Sigmoid colon (tissue), 7 donors: ENCODE results near the gene LRRC17. TPM values are rescaled to one million over a fixed set of nuclear protein-coding genes. Genes with fewer than 3 reads are reported as not detected.

ENCODE experiments used
- DNase-seq: peaks from one replicate; pipeline ENCODE4 v3.0.0-alpha.2; 2019
- H3K27ac ChIP-seq, 4 donors: fragments of 200-600 bp; sonication (generic); one replicate each; pipeline ENCODE4 v1.5.1; 2016 to 2019; ENCODE audit warnings: mild to moderate bottlenecking in 1 of 4
- H3K27me3 ChIP-seq, 3 donors: fragments of 200-600 bp; sonication (generic); one replicate each; pipeline ENCODE4 v1.5.1; 2019; ENCODE audit warnings: mild to moderate bottlenecking in 1 of 3
- H3K36me3 ChIP-seq, 4 donors: fragments of 200-600 bp; sonication (generic); one replicate each; pipeline ENCODE4 v1.5.1; 2016 to 2019
- H3K4me1 ChIP-seq, 4 donors: fragments of 200-600 bp; sonication (generic); one replicate each; pipeline ENCODE4 v1.5.1; 2017 to 2019
- H3K4me3 ChIP-seq, 4 donors: fragments of 200-600 bp; sonication (generic); one replicate each; pipeline ENCODE4 v1.5.1; 2017 to 2019; ENCODE audit warnings: mild to moderate bottlenecking in 2 of 4, moderate library complexity in 1 of 4
- H3K9me3 ChIP-seq, 4 donors: fragments of 200-600 bp in 3 of 4; sonication (generic) in 3 of 4; one replicate each; pipeline versions ENCODE4 v1.5.1 to v1.6.1; 2013 to 2019
- EP300 ChIP-seq, 4 donors: sonication (generic); formaldehyde crosslinking; IDR thresholded peaks; one replicate each; pipeline ENCODE4 v1.6.1; 2017; ENCODE audit warnings: antibody characterized with exemption in 4 of 4
- POLR2A ChIP-seq, 2 donors: fragments of 450-650 bp; IDR thresholded peaks; one replicate each; pipeline ENCODE4 v1.6.1; 2016; ENCODE audit warnings: antibody characterized with exemption in 2 of 2, mild to moderate bottlenecking in 2 of 2, moderate library complexity in 2 of 2
- POLR2AphosphoS5 ChIP-seq, 4 donors: sonication (generic); formaldehyde crosslinking; IDR thresholded peaks; one replicate each; pipeline ENCODE4 v1.6.1; 2017; ENCODE audit warnings: antibody characterized with exemption in 4 of 4
- WGBS, 2 donors: extraction: QIAGEN DNeasy Blood & Tissue Kit; methylation state at CpG; one replicate each; pipeline ENCODE4 v1.1.7; 2013; 5-methylcytosine and 5-hydroxymethylcytosine counted together
- intact Hi-C: fragments of 100-400 bp; cut with DNase I; formaldehyde crosslinking; loops from one replicate; pipeline ENCODE4 v1.15.1; 2023
- polyA plus RNA-seq, 3 donors: library from polyadenylated mRNA; stranded (reverse); fragments of 200-250 nt; gene quantifications; one replicate each; pipeline ENCODE4 v1.2.3, GENCODE V29; 2013
- total RNA-seq, 4 donors: library from RNA; depleted of rRNA; stranded (reverse); fragments of >200 nt; gene quantifications; one replicate each; pipeline ENCODE4 v1.1.0, GENCODE V29; 2016
- TF ChIP-seq, protein P1 (sequence below), 4 experiments: fragments of 450-650 bp in 3 of 4; fragments of 200-600 bp in 1 of 4; IDR thresholded peaks; one replicate each; pipeline ENCODE4 v1.5.1; 2016 to 2019; ENCODE audit warnings: antibody characterized with exemption in 4 of 4, mild to moderate bottlenecking in 3 of 4, moderate library complexity in 2 of 4
- donor health status: healthy with polysubstance abuse.
- donor health status: Bipolar disorder and iron deficiency.
- donor health status: healthy.

The LRRC17 gene
- total and polyA plus RNA-seq, 7 donors = 0.41 to 5.5 (median 1.1) TPM; not detected in 1

DNA sequence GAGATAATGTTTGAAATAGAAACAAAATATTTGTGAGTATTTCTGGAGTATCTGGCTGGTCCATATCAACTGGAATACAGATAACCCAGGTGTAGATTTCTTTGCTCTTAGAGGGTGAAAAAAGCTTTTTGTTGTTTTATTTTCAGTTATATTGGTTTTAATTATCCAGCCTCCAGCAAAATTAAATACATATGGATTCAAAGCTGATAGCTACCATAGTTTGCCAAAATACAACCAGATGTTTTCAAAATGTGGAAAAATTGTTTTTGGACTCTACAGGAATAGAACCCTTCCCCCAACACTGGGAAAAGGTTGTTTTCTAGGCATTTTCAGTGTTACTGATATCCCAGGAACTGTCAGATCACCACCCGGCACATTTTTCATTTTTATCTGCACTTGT lies 30.1 kb downstream of the LRRC17 start:
- WGBS, 2 donors = 97 to 98% methylated on average over 1 of the region's 1 CpG
- TF ChIP-seq EP300 (IDR thresholded peaks at IDR 0.05) = no peak
- no peak for TF ChIP-seq POLR2A (IDR thresholded peaks at IDR 0.05)
- TF ChIP-seq, protein P1, sequence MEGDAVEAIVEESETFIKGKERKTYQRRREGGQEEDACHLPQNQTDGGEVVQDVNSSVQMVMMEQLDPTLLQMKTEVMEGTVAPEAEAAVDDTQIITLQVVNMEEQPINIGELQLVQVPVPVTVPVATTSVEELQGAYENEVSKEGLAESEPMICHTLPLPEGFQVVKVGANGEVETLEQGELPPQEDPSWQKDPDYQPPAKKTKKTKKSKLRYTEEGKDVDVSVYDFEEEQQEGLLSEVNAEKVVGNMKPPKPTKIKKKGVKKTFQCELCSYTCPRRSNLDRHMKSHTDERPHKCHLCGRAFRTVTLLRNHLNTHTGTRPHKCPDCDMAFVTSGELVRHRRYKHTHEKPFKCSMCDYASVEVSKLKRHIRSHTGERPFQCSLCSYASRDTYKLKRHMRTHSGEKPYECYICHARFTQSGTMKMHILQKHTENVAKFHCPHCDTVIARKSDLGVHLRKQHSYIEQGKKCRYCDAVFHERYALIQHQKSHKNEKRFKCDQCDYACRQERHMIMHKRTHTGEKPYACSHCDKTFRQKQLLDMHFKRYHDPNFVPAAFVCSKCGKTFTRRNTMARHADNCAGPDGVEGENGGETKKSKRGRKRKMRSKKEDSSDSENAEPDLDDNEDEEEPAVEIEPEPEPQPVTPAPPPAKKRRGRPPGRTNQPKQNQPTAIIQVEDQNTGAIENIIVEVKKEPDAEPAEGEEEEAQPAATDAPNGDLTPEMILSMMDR (IDR thresholded peaks at IDR 0.05) = no peak
- TF ChIP-seq POLR2AphosphoS5 (IDR thresholded peaks at IDR 0.05) = no peak
- Histone ChIP-seq H3K9me3 (no peaks in the 10 kb centered on the region), H3K27me3 (no peaks in the 10 kb centered on the region), H3K4me3 (no peak overlapping the region), H3K4me1 (peaks cover 0 to 15% (median 7%) of the 10 kb centered on the region in 4 donors), H3K27ac (no peak overlapping the region), H3K36me3 (no peaks in the 10 kb centered on the region)
- intact Hi-C loops = no loop called here
- DNase-seq = no peak

DNA sequence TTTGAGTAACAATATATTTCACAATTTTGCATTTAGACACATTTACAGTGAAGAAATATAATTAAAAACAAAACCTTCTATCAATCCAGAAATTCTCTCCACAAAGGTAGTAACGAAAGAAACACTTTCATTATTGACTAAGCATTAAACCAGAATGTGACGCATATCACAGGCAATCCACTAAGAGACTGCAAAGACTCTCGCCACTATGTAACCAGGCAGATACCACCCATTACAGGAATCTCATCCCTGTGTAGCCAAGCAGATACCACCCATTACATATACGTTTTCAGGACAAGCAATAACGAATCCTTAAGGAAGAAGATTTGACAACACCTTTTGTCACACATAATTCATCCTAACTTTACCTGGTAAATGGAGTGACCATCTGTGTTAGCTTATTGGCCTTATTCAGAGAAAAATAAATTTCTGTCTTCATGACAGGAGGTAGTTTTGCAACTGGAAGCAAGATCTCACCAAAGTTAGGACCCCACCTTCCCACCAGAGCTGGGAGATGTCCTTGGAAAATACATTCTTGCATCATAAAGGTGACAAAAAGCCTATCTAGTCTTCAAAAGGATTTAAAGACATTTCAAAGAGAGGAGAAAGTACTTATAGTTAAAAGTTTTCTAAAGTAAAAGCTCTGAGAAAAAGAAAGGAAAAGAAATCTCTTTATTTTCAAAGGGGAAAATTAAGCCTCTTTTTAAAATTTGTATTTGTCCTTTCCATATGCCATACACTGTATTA lies 30.8 kb downstream of the LRRC17 start:
- H3K36me3 ChIP-seq = no peaks in the 10 kb centered on the region
- no peak for TF ChIP-seq POLR2A (IDR thresholded peaks at IDR 0.05)
- TF ChIP-seq, protein P1 (IDR thresholded peaks at IDR 0.05) = no peak
- TF ChIP-seq POLR2AphosphoS5 (IDR thresholded peaks at IDR 0.05) = no peak
- no peak for TF ChIP-seq EP300 (IDR thresholded peaks at IDR 0.05)
- no peaks in the 10 kb centered on the region for H3K27me3 ChIP-seq
- peaks cover 0 to 10% (median 5%) of the 10 kb centered on the region in 4 donors for H3K4me1 ChIP-seq
- intact Hi-C loops = no loop called here
- 86 to 87% methylated on average over 5 of the region's 5 CpGs for WGBS, 2 donors
- no peak overlapping the region for H3K4me3 ChIP-seq
- no peak for DNase-seq
- no peaks in the 10 kb centered on the region for H3K9me3 ChIP-seq
- no peak overlapping the region for H3K27ac ChIP-seq

DNA sequence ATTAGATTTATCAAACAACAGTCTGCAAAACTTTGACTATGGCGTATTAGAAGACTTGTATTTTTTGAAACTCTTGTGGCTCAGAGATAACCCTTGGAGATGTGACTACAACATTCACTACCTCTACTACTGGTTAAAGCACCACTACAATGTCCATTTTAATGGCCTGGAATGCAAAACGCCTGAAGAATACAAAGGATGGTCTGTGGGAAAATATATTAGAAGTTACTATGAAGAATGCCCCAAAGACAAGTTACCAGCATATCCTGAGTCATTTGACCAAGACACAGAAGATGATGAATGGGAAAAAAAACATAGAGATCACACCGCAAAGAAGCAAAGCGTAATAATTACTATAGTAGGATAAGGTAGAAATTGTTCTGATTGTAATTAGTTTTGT lies 31.4 kb downstream of the LRRC17 start:
- intact Hi-C loops = no loop called here
- H3K36me3 ChIP-seq = no peaks in the 10 kb centered on the region
- H3K4me1 ChIP-seq = peaks cover 0 to 3% (median under 1%) of the 10 kb centered on the region in 4 donors
- WGBS, 2 donors = 93 to 96% methylated on average over 4 of the region's 4 CpGs
- TF ChIP-seq POLR2A (IDR thresholded peaks at IDR 0.05) (no peak), POLR2AphosphoS5 (IDR thresholded peaks at IDR 0.05) (no peak), EP300 (IDR thresholded peaks at IDR 0.05) (no peak)
- TF ChIP-seq, protein P1 (IDR thresholded peaks at IDR 0.05) = no peak
- no peaks in the 10 kb centered on the region for H3K27me3 ChIP-seq
- no peak overlapping the region for H3K4me3 ChIP-seq
- no peak for DNase-seq
- H3K27ac ChIP-seq = no peak overlapping the region
- no peaks in the 10 kb centered on the region for H3K9me3 ChIP-seq

DNA sequence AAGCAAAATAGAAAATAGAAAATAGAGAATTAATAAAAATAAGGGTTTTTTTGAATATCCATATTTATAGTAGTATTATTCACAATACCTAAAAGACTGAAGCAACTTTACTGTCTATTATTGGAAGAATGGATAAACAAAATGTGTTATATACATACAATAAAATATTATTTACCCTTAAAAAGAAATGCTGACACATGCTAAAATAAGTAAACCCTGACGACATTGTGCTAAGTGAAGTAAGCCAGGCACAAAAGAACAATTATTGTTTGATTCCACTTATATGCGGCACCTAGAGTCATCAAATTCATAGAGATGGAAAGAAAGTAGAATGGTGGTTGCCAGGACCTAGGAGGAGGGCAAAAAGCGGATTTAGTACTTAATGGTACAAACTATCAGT lies 39.0 kb downstream of the LRRC17 start:
- no peaks in the 10 kb centered on the region for H3K4me1 ChIP-seq
- H3K9me3 ChIP-seq = peaks cover 0 to 4% (median 0%) of the 10 kb centered on the region in 4 donors
- no peaks in the 10 kb centered on the region for H3K36me3 ChIP-seq
- H3K4me3 ChIP-seq = no peak overlapping the region
- WGBS, 2 donors = 94 to 96% methylated on average over 3 of the region's 3 CpGs
- intact Hi-C loops = no loop called here
- TF ChIP-seq POLR2A (IDR thresholded peaks at IDR 0.05) (no peak), EP300 (IDR thresholded peaks at IDR 0.05) (no peak), POLR2AphosphoS5 (IDR thresholded peaks at IDR 0.05) (no peak)
- TF ChIP-seq, protein P1 (IDR thresholded peaks at IDR 0.05) = no peak
- no peaks in the 10 kb centered on the region for H3K27me3 ChIP-seq
- no peak for DNase-seq
- H3K27ac ChIP-seq = no peak overlapping the region
